Measurements from ENCODE around the gene KLHL41.
"Not testable (repeated sequence)": the region's sequence is repeated elsewhere in the genome, so short reads cannot be mapped to it uniquely, and the experiment has no call there.

KLHL41 gene

GRCh38 chr2:169516488-169516995 is 7.0 kb downstream of the KLHL41 start:
- H3K9me3 Mint-ChIP-seq; H3K27ac Mint-ChIP-seq; intact Hi-C loops (cut with micrococcal nuclease); H3K36me3 Mint-ChIP-seq (ENCODE audit: low read depth); H3K27me3 Mint-ChIP-seq; H3K4me3 Mint-ChIP-seq; H3K4me1 Mint-ChIP-seq (ENCODE audit: low read depth): not testable (repeated sequence)

- Mint-ChIP-seq H3K27me3 (no peaks in the 10 kb centered on the region), H3K9me3 (no peaks in the 10 kb centered on the region), H3K27ac (no peak overlapping the region), H3K4me1 (ENCODE audit: low read depth) (no peaks in the 10 kb centered on the region), H3K36me3 (ENCODE audit: low read depth) (no peaks in the 10 kb centered on the region), H3K4me3 (no peak overlapping the region)
- intact Hi-C loops (cut with micrococcal nuclease): no loop called here
Measured at GRCh38 chr2:169520896-169521295, 11.4 kb downstream of the KLHL41 start.

- Mint-ChIP-seq H3K4me3 (no peak overlapping the region), H3K9me3 (no peaks in the 10 kb centered on the region), H3K36me3 (ENCODE audit: low read depth) (peaks cover 16% of the 10 kb centered on the region), H3K27me3 (no peaks in the 10 kb centered on the region), H3K4me1 (ENCODE audit: low read depth) (peaks cover 2% of the 10 kb centered on the region), H3K27ac (no peak overlapping the region)
- intact Hi-C loops (cut with micrococcal nuclease): no loop called here
Measured at GRCh38 chr2:169523681-169524080, 14.2 kb downstream of the KLHL41 start.

- H3K4me1 Mint-ChIP-seq (ENCODE audit: low read depth): peaks cover 6% of the 10 kb centered on the region
- no peaks in the 10 kb centered on the region for H3K27me3 Mint-ChIP-seq
- no peak overlapping the region for H3K4me3 Mint-ChIP-seq
- H3K36me3 Mint-ChIP-seq (ENCODE audit: low read depth): peaks cover 33% of the 10 kb centered on the region
- no peaks in the 10 kb centered on the region for H3K9me3 Mint-ChIP-seq
- intact Hi-C loops (cut with micrococcal nuclease): no loop called here
- no peak overlapping the region for H3K27ac Mint-ChIP-seq
Measured at GRCh38 chr2:169525434-169525833, 15.9 kb downstream of the KLHL41 start.

GRCh38 chr2:169526451-169526850 is 16.9 kb downstream of the KLHL41 start:
- Mint-ChIP-seq H3K27me3 (no peaks in the 10 kb centered on the region), H3K9me3 (no peaks in the 10 kb centered on the region), H3K36me3 (ENCODE audit: low read depth) (peaks cover 41% of the 10 kb centered on the region), H3K4me1 (ENCODE audit: low read depth) (peaks cover 6% of the 10 kb centered on the region), H3K27ac (no peak overlapping the region), H3K4me3 (no peak overlapping the region)
- intact Hi-C loops (cut with micrococcal nuclease): no loop called here

GRCh38 chr2:169528271-169528701 is 18.8 kb downstream of the KLHL41 start:
- H3K27me3 Mint-ChIP-seq: no peaks in the 10 kb centered on the region
- intact Hi-C loops (cut with micrococcal nuclease): no loop called here
- H3K9me3 Mint-ChIP-seq: no peaks in the 10 kb centered on the region

GRCh38 chr2:169539460-169539859 is 30.0 kb downstream of the KLHL41 start:
- H3K27me3 Mint-ChIP-seq; H3K27ac Mint-ChIP-seq; H3K4me3 Mint-ChIP-seq; H3K9me3 Mint-ChIP-seq; H3K4me1 Mint-ChIP-seq (ENCODE audit: low read depth); intact Hi-C loops (cut with micrococcal nuclease): not testable (repeated sequence)
- peaks cover 84% of the 10 kb centered on the region for H3K36me3 Mint-ChIP-seq (ENCODE audit: low read depth)

More at GRCh38 chr2:169528271-169528701, 18.8 kb downstream of the KLHL41 start:
- H3K36me3 Mint-ChIP-seq (ENCODE audit: low read depth): peaks cover 58% of the 10 kb centered on the region
- H3K4me3 Mint-ChIP-seq: no peak overlapping the region
- H3K4me1 Mint-ChIP-seq (ENCODE audit: low read depth): peaks cover 6% of the 10 kb centered on the region
- H3K27ac Mint-ChIP-seq: no peak overlapping the region

GRCh38 chr2:169540146-169540545 is 30.6 kb downstream of the KLHL41 start:
- no peak overlapping the region for H3K27ac Mint-ChIP-seq
- intact Hi-C loops (cut with micrococcal nuclease): no loop called here
- H3K9me3 Mint-ChIP-seq: no peaks in the 10 kb centered on the region
- H3K36me3 Mint-ChIP-seq (ENCODE audit: low read depth): peaks cover 84% of the 10 kb centered on the region
- peaks cover 6% of the 10 kb centered on the region for H3K4me1 Mint-ChIP-seq (ENCODE audit: low read depth)
- no peaks in the 10 kb centered on the region for H3K27me3 Mint-ChIP-seq
- H3K4me3 Mint-ChIP-seq: no peak overlapping the region

GRCh38 chr2:169542433-169542832 is 32.9 kb downstream of the KLHL41 start:
- Mint-ChIP-seq H3K27ac (no peak overlapping the region), H3K4me1 (ENCODE audit: low read depth) (peaks cover 6% of the 10 kb centered on the region), H3K9me3 (no peaks in the 10 kb centered on the region), H3K4me3 (no peak overlapping the region), H3K36me3 (ENCODE audit: low read depth) (peaks cover 88% of the 10 kb centered on the region), H3K27me3 (no peaks in the 10 kb centered on the region)
- intact Hi-C loops (cut with micrococcal nuclease): no loop called here

GRCh38 chr2:169546756-169547155 is 37.3 kb downstream of the KLHL41 start:
- Mint-ChIP-seq H3K36me3 (ENCODE audit: low read depth) (peaks cover 99% of the 10 kb centered on the region), H3K27me3 (no peaks in the 10 kb centered on the region), H3K9me3 (no peaks in the 10 kb centered on the region), H3K4me3 (no peak overlapping the region), H3K4me1 (ENCODE audit: low read depth) (peaks cover 3% of the 10 kb centered on the region), H3K27ac (no peak overlapping the region)
- intact Hi-C loops (cut with micrococcal nuclease): no loop called here

- H3K4me1 Mint-ChIP-seq (ENCODE audit: low read depth): no peaks in the 10 kb centered on the region
- H3K27ac Mint-ChIP-seq: no peak overlapping the region
- H3K27me3 Mint-ChIP-seq: no peaks in the 10 kb centered on the region
- H3K4me3 Mint-ChIP-seq: no peak overlapping the region
- H3K36me3 Mint-ChIP-seq (ENCODE audit: low read depth): peaks cover 64% of the 10 kb centered on the region
- H3K9me3 Mint-ChIP-seq: no peaks in the 10 kb centered on the region
- intact Hi-C loops (cut with micrococcal nuclease): no loop called here
Measured at GRCh38 chr2:169561364-169561763, 51.9 kb downstream of the KLHL41 start.

GRCh38 chr2:169562084-169562483 is 52.6 kb downstream of the KLHL41 start:
- H3K36me3 Mint-ChIP-seq (ENCODE audit: low read depth): peaks cover 56% of the 10 kb centered on the region
- H3K4me1 Mint-ChIP-seq (ENCODE audit: low read depth); H3K4me3 Mint-ChIP-seq; H3K9me3 Mint-ChIP-seq; H3K27me3 Mint-ChIP-seq; H3K27ac Mint-ChIP-seq; intact Hi-C loops (cut with micrococcal nuclease): not testable (repeated sequence)

- intact Hi-C loops (cut with micrococcal nuclease): no loop called here
- Mint-ChIP-seq H3K4me3 (no peak overlapping the region), H3K36me3 (ENCODE audit: low read depth) (peaks cover 58% of the 10 kb centered on the region), H3K4me1 (ENCODE audit: low read depth) (no peaks in the 10 kb centered on the region), H3K9me3 (no peaks in the 10 kb centered on the region), H3K27ac (no peak overlapping the region), H3K27me3 (no peaks in the 10 kb centered on the region)
Measured at GRCh38 chr2:169562519-169562918, 53.0 kb downstream of the KLHL41 start.

- Mint-ChIP-seq H3K9me3 (no peaks in the 10 kb centered on the region), H3K4me1 (ENCODE audit: low read depth) (peaks cover 10% of the 10 kb centered on the region), H3K4me3 (no peak overlapping the region), H3K27ac (no peak overlapping the region), H3K27me3 (no peaks in the 10 kb centered on the region), H3K36me3 (ENCODE audit: low read depth) (peaks cover 70% of the 10 kb centered on the region)
- intact Hi-C loops (cut with micrococcal nuclease): no loop called here
Measured at GRCh38 chr2:169565686-169566085, 56.2 kb downstream of the KLHL41 start.

- no peaks in the 10 kb centered on the region for H3K9me3 Mint-ChIP-seq
- H3K4me1 Mint-ChIP-seq (ENCODE audit: low read depth): peaks cover 20% of the 10 kb centered on the region
- H3K36me3 Mint-ChIP-seq (ENCODE audit: low read depth): peaks cover 60% of the 10 kb centered on the region
- H3K27me3 Mint-ChIP-seq: no peaks in the 10 kb centered on the region
- H3K4me3 Mint-ChIP-seq: no peak overlapping the region
- intact Hi-C loops (cut with micrococcal nuclease): no loop called here
- no peak overlapping the region for H3K27ac Mint-ChIP-seq
Measured at GRCh38 chr2:169569948-169570347, 60.4 kb downstream of the KLHL41 start.

All from dendritic cell treated with granulocyte-macrophage colony-stimulating factor and Interleukin-4, amounts not matched to agents 40 ng/mL and 50 ng/mL, for 4 days (primary cell).